GM18508 (cell line): ENCODE data around the gene STRBP.
"Not testable (repeated sequence)": the region's sequence is repeated elsewhere in the genome, so short reads cannot be mapped to it uniquely, and the experiment has no call there.

Source experiments
- ATAC-seq: cut with Tn5 transposase; IDR thresholded peaks from one replicate; pipeline ENCODE4 v1.9.1; 2021; ENCODE audit warnings: moderate number of reproducible peaks; ENCODE audit not compliant: insufficient read depth, unreplicated experiment

Gene STRBP

GRCh38 chr9:123208626-123209174, 59.7 kb downstream of the STRBP start:
- no peak for ATAC-seq

GRCh38 chr9:123206065-123206464, 62.3 kb downstream of the STRBP start:
- no peak for ATAC-seq

- no peak for ATAC-seq
These were observed 67.3 kb downstream of the STRBP start for GRCh38 chr9:123201083-123201482.

GRCh38 chr9:123200469-123200868, 67.9 kb downstream of the STRBP start:
- not testable (repeated sequence) for ATAC-seq

GRCh38 chr9:123196124-123196523, 72.3 kb downstream of the STRBP start:
- ATAC-seq: no peak

- ATAC-seq: no peak
These were observed 74.4 kb downstream of the STRBP start for GRCh38 chr9:123194023-123194422.

GRCh38 chr9:123191680-123192079, 76.7 kb downstream of the STRBP start:
- no peak for ATAC-seq

- ATAC-seq: no peak
These were observed 77.1 kb downstream of the STRBP start for GRCh38 chr9:123191260-123191659.

GRCh38 chr9:123187131-123187530, 81.3 kb downstream of the STRBP start:
- ATAC-seq: no peak

- ATAC-seq: not testable (repeated sequence)
These were observed 82.4 kb downstream of the STRBP start for GRCh38 chr9:123186029-123186428.

GRCh38 chr9:123176949-123177348, 91.4 kb downstream of the STRBP start:
- no peak for ATAC-seq

GRCh38 chr9:123175854-123176629, 92.3 kb downstream of the STRBP start:
- no peak for ATAC-seq

- peak; percentile 59 for ATAC-seq
These were observed 93.4 kb downstream of the STRBP start for GRCh38 chr9:123174887-123175518.

GRCh38 chr9:123174079-123174478, 94.3 kb downstream of the STRBP start:
- no peak for ATAC-seq

- no peak for ATAC-seq
These were observed 98.5 kb downstream of the STRBP start for GRCh38 chr9:123169926-123170325.

- ATAC-seq: no peak
These were observed 99.8 kb downstream of the STRBP start for GRCh38 chr9:123168586-123168985.

- no peak for ATAC-seq
These were observed 100.9 kb downstream of the STRBP start for GRCh38 chr9:123167474-123167873.

GRCh38 chr9:123165813-123166212, 102.6 kb downstream of the STRBP start:
- ATAC-seq: no peak

- ATAC-seq: no peak
These were observed 104.1 kb downstream of the STRBP start for GRCh38 chr9:123164285-123164684.

- no peak for ATAC-seq
These were observed 105.5 kb downstream of the STRBP start for GRCh38 chr9:123162791-123163345.

GRCh38 chr9:123162360-123162759, 106.0 kb downstream of the STRBP start:
- ATAC-seq: no peak
